GM18519 (cell line): Measurements from ENCODE around the gene DOC2A.

ENCODE experiments used
- ATAC-seq: cut with Tn5 transposase; IDR thresholded peaks from one replicate; pipeline ENCODE4 v1.9.1; 2021; ENCODE audit warnings: mild to moderate bottlenecking, moderate library complexity; ENCODE audit not compliant: unreplicated experiment, low FRiP score

The DOC2A gene

DNA sequence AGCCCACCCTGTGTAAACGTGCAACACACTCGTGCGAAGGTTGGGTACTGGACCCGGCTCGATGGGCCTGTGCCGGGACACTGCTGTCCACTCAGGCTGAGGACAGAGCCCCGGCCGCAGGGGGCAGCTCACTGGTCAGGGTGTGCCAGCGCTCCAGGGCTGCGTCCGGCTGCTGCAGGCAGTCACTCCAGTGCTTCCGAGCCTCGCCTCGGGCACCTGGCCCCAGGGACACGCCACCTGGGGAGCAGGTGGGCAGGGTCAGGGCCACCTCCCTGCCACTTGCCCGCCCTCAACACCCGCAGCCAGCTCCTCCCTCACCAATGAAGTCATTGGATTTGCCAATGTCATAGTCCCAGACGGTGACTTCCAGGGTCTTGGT is 4.7 kb downstream of the DOC2A start:
- ATAC-seq: no peak

GRCh38 chr16:30005341-30006094 is 5.3 kb downstream of the DOC2A start:
- ATAC-seq: no peak

- no peak for ATAC-seq
These were observed 6.0 kb downstream of the DOC2A start for GRCh38 chr16:30004811-30005242.

DNA sequence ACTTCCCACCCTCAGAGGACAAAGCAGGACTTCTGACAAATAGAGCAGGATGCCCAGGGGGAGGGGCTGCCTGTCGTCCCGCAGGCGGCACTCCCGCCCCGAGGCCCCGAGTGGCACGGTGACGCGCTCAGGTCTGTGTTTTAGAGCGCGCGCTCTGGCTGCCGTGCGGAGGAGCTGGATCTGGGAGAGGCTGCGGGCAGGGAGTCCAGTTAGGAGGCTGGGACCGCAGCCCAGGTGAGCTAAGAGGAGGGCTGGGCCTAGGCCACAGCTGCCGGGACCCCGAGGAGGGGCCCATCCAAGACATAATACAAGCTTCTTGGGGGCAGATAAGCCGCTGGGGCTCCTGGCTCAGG is 6.4 kb downstream of the DOC2A start:
- no peak for ATAC-seq

DNA sequence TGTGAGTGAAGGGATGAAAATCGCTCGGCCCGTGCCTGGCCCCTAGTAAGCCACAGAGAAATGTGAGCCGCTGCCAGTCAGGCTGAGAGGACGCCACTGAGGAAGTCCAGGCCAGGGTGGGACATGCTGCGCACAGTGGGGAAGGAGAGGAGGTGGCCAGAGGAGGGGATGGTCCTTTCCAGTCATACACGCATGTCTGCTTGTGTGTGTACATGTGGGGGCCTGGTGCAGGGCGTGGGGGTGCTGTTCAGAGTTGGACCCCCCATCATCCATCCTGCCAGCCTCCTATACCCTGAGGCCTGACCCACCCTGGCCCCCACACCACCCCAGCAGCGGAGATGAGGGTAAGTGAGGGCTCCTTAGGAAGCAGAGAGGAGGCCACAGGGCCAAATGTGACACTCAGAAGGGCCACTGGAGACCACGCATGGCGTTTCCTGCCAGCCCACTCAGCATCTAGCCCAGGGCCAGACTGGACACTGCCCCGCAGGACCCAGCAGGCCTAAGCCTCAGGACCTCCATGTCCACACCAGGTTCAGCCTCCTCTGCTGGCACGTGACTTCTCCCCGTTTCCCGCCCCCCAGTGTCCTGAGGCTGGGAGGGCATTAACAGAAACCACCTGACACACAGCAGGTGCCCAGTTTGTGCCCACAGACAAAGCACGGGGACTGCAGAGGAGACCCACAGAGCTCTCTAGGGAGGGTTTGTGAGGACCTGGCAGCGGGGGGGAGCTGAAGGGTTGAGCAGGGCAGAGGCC is 7.0 kb downstream of the DOC2A start:
- ATAC-seq: no peak

DNA sequence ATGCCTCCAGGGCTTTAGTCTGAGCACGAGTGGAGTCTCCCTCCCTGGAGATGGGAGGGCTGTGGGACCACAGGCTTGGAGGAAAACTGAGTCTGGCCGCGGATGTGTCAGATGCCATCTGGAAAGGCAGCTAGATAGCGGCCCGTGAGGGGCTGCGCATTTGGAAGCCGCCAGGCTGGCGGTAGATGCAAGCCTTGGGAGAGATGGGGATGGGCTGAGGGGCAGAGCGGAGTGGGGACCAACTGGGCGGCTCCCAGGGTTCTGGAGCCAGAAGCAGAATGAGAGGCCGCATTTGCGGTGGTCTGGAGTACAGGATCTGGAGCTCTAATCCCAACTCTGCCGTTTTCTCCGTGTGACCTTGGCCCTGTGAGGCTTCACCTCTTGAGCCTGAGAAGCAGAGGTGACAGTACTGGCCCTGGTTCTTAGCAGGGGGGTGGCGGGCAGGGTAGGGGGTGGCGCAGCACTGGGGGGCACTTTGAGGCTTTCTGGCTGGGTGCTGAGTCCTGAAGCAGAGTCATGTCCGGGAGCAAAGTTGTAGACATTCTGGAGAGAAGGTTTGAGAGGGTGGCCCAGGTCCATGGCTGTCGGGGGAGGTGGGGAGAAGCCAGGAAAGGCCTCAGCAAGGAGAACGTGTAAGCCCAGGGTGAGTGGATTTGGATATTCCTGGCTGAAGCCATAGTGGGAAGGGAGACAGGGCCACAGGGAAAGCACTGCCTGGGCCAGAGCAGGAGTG is 8.0 kb downstream of the DOC2A start:
- ATAC-seq: no peak

DNA sequence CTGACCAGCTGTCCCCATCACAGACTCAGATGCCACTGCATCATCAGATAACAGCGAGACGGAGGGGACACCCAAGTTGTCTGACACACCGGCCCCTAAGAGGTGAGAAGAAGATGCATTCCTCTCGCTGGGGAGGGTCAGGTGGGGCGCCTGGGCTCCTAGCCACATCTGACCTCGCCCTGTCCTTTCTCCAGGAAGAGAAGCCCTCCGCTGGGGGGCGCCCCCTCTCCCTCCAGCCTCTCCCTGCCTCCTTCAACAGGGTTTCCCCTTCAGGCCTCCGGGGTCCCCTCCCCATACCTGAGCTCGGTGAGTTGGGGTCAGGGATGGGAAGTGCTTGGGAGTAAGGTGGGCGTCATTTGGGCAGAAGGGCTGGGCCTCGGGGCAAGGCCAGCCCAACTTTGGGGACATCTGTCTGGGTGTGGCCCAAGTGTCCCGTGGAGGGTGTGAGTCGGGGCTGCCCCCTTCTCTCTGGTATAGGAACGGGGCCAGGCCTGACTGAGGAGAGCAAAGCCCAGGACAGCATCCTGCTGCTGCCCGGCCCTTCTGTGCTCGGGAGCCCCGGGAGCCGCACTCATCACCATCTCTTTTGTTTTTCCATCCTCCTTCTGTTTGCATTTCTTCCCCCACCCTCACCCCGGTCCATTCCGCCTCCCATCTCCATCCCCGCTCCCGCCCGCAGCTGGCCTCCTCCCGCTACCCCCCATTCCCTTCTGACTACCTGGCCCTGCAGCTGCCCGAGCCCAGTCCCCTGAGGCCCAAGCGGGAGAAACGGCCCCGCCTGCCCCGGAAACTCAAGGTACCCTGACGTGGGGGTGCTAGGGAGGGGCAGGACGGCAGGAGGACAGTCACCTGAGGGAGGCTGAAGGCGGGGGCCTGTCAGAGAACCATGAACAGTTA is 9.8 kb downstream of the DOC2A start:
- ATAC-seq: no peak

DNA sequence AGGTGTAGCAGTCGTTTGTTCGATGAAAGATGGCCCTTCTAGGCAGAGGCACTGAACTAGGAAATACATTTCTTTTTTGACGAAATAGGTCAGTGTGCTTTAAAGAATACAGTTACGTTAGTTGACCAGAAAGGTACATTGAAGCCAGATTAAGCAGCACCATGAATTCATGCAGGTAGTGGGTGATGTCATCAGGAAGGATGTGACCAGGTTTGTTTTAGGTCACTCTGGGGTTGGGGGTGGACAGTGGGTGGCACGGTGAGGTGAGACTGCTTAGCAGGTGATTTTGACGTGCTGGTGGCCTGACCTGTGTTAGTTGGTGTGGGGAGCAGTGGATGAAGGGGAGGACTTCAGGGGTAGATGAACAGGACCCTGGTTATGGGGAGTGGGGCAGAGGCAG is 11.2 kb downstream of the DOC2A start:
- no peak for ATAC-seq

DNA sequence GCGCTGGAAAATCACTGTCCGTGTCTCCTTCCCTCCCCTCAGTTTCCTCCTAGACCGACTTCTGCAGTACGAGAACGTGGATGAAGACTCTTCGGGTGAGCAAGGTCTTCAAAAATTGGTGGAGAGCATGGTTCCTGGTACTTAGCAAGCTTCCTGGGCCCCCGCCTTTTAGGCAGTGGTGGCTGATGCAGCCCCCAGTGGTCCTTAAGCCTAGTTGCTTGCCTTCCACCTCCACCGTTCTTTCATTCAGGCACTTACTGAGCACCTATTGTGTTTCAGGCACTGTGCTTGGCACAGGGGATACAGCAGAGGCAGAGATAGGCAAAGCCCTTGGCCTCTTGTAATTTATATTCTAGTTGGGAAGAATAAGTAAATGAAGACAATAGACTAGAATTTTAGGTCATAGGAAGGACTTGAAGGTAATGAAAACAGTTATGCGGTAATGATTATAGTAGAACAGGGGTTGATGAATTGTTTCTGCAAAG is 14.0 kb downstream of the DOC2A start:
- ATAC-seq: no peak

DNA sequence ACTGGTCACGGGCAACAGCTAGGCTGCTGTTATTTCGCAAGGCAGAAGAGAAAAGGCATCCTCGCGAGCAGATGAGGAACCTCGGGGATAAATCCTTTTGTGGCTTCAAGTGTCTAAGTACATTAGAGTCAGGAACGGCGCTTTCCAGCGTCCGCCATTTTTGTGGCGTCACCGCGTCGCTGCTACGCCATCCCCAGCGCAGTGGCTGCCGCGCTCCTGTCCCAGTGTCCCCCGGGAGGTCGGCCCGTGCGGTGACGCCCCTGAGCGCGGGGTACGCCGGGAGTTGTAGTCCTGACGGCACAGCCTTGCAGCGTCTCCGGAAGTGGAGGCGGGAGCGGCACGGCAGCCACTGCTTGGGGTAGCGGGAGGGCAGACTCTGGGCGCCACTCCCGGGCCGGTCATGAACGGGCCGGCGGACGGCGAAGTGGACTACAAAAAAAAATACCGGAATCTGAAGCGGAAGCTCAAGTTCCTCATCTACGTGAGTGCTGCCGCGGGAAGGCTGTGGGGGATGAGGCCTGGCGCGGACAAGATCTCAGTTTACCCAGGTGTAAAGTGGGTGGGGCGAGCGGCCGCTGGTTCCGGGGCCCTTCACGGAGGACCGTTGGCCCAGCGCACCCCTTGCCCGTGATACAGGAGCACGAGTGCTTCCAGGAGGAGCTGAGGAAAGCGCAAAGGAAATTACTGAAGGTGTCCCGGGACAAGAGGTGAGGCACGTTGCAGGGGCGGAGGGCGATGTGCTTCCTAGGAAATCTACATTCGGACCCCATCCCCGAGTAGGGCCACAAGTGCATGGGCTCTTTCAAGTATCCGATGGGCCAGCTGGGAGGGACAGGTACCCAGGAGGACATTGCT is 14.7 kb downstream of the DOC2A start, which contains the start of gene INO80E:
TSS of gene INO80E (plus strand) at position 331 of the 855 bp plus-strand sequence. CDS start at position 401, 70 bp downstream.
- peak; percentile 86 for ATAC-seq

GRCh38 chr16:29995324-29995910 is 15.4 kb downstream of the DOC2A start, which contains the start of gene HIRIP3:
HIRIP3 (minus strand) TSS chr16:29995617; CDS start chr16:29995605, 12 bp downstream.
- ATAC-seq: peak; percentile 12

- ATAC-seq: no peak
These were observed 16.1 kb downstream of the DOC2A start for GRCh38 chr16:29994600-29995323.

- no peak for ATAC-seq
These were observed 16.8 kb downstream of the DOC2A start for GRCh38 chr16:29993903-29994599.

DNA sequence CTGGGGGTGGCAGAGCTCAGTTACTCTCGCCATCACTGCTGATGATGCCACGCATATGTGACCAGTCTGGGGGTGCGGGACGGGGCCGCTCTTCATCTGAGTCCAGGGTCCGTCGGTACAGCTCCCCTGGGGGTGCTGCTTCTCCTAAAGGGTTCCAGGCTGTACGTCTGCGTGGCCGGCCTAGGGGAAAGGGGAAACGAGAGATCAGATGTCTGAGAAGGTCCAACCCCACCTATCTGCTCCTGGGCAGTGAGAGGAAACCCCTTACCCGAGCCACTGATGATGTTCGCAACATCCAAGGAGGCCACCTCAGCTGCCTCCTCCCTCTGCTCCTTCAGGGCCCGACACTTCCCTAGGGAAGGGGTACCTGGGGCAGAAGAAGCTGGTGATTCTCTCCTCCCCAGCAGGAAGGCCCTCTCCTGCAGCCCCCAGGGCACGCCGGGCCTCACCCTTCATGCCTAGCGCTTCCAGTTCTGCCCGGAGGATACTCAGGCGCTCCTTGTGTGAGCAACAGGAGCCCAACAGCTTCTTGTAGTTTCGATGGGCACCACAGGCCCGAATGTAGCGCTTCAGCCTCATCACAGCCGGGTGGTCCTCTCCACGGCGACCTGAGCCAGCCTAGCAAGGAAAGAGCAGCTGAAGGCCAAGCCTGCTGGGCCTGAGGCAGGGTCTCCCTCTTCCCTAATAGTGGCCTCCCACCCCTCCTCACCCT is 17.5 kb downstream of the DOC2A start:
- no peak for ATAC-seq

- no peak for ATAC-seq
These were observed 18.4 kb downstream of the DOC2A start for GRCh38 chr16:29992344-29992967.

DNA sequence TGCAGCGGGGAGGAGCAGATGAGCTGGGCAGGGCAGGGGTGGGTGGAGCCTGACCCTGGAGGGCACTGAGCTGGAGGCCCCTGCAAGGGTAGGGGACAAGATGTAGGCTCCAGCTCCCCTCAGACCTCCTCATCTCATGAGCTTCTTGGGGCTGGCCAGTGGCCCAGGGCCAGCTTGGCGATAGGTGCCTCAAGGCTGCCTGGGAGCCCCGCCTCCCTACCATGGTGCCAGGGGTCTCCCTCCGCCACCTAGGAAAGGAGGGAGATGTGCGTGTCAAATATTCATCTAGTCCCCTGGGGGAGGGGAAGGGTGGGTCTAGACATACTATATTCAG is 19.3 kb downstream of the DOC2A start:
- ATAC-seq: no peak
